Natural killer cell (primary cell): Measurements from ENCODE around the gene SPATA31C1. TPM values are rescaled to one million over a fixed set of nuclear protein-coding genes. Genes with fewer than 3 reads are reported as not detected.

Source experiments
- ATAC-seq, 3 donors: fragments of 150-1000 bp in 2 of 3; fragments of 200-7000 bp in 1 of 3; cut with Tn5 transposase; 1 replicate in 1 of 3; 2 replicates in 2 of 3; pipeline ENCODE4 v1.10.0; 2021; ENCODE audit warnings: mild to moderate bottlenecking in 2 of 3, moderate library complexity in 2 of 3
- DNase-seq, 2 donors: peaks; one replicate each; pipeline versions ENCODE4 v3.0.0 to v3.0.0-alpha.2; 2013 to 2021; ENCODE audit warnings: mixed read lengths in 1 of 2
- H3K27ac ChIP-seq: one replicate; pipeline ENCODE4 v1.5.1; 2013; ENCODE audit warnings: mild to moderate bottlenecking, low read length
- H3K27me3 ChIP-seq: one replicate; pipeline ENCODE4 v1.6.1; 2013; ENCODE audit warnings: low read length; ENCODE audit not compliant: control insufficient read depth, insufficient read depth
- H3K36me3 ChIP-seq: one replicate; pipeline ENCODE4 v1.6.1; 2013; ENCODE audit warnings: low read length; ENCODE audit not compliant: control insufficient read depth, insufficient read depth
- H3K4me1 ChIP-seq: one replicate; pipeline ENCODE4 v1.6.1; 2013; ENCODE audit warnings: low read length; ENCODE audit not compliant: control insufficient read depth, insufficient read depth
- H3K4me3 ChIP-seq: one replicate; pipeline ENCODE4 v1.5.1; 2013; ENCODE audit warnings: low read length
- H3K9me3 ChIP-seq: one replicate; pipeline ENCODE4 v1.6.1; 2013; ENCODE audit warnings: low read length; ENCODE audit not compliant: control insufficient read depth, insufficient read depth
- H3K27ac Mint-ChIP-seq, 2 donors: one replicate each; pipeline ENCODE4 v1.8.0; 2022; ENCODE audit warnings: mild to moderate bottlenecking in 2 of 2, mixed read lengths in 2 of 2, moderate library complexity in 1 of 2
- H3K27me3 Mint-ChIP-seq, 2 donors: one replicate each; pipeline ENCODE4 v1.8.0; 2022; ENCODE audit warnings: low read depth in 2 of 2, mixed read lengths in 2 of 2
- H3K36me3 Mint-ChIP-seq: one replicate; pipeline ENCODE4 v1.8.0; 2022; ENCODE audit warnings: mixed read lengths
- H3K4me1 Mint-ChIP-seq, 2 donors: one replicate each; pipeline ENCODE4 v1.8.0; 2022; ENCODE audit warnings: mixed read lengths in 2 of 2
- H3K4me3 Mint-ChIP-seq: one replicate; pipeline ENCODE4 v1.8.0; 2022; ENCODE audit warnings: mild to moderate bottlenecking, moderate library complexity, mixed read lengths
- H3K9me3 Mint-ChIP-seq, 2 donors: one replicate each; pipeline ENCODE4 v1.8.0; 2022; ENCODE audit warnings: mixed read lengths in 2 of 2
- WGBS: methylation state at CpG from one replicate; pipeline ENCODE4 v1.1.7; 2013; ENCODE audit warnings: missing lambda C conversion rate; ENCODE audit not compliant: insufficient coverage; 5-methylcytosine and 5-hydroxymethylcytosine counted together
- intact Hi-C: fragments of 100-400 bp; cut with micrococcal nuclease; formaldehyde crosslinking; loops from one replicate; pipeline ENCODE4 v1.14.2; 2022
- total RNA-seq, 4 donors: library from RNA; stranded (reverse); fragments of 120-200 nt in 1 of 4; gene quantifications; one replicate each; pipeline versions ENCODE4 v1.2.3 to v1.2.4, GENCODE V29; 2013 to 2022
- TF ChIP-seq, protein P1 (sequence below): fragments of 200-600 bp; IDR thresholded peaks from one replicate; pipeline ENCODE4 v1.8.0; 2022; ENCODE audit warnings: antibody characterized with exemption

Gene SPATA31C1
- total RNA-seq, 3 donors from 2014 or later (not counting 1 experiment from before 2014, with no cell fraction given): not detected

DNA sequence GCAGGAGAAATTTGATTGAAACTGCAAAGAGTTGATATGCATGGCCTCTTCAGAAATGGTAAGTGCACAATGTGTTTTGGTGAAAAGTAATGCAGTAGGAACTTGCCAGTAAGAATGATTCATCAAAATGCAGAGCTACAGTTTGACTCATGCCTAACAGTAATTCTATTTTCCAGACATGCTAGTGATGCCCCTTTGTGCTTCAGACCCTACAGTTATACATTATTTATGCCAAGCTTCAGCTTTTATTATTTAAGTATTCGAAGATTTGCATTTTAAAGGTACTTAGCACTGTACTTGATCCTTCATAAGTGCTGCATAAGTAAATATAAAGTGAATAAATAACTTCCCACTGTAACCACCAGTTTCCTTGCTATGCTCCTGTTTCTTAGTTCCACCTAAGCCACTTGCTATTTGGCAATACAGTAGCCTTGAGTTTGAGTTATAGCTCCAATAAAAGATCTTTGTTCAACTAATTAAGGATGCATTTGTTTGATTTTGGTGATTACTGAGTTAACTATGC is 38.7 kb upstream of the SPATA31C1 start:
- intact Hi-C loops: no loop called here
- H3K27me3 ChIP-seq: no peaks in the 10 kb centered on the region
- Mint-ChIP-seq H3K36me3 (no peaks in the 10 kb centered on the region), H3K27me3 (peaks cover 15 to 21% of the 10 kb centered on the region in 2 donors), H3K9me3 (no peaks in the 10 kb centered on the region), H3K4me1 (no peaks in the 10 kb centered on the region), H3K27ac (no peak overlapping the region), H3K4me3 (no peak overlapping the region)
- H3K9me3 ChIP-seq: no peaks in the 10 kb centered on the region
- no CpG with 5 or more reads among the region's 1 CpG for WGBS
- no peak overlapping the region for H3K4me3 ChIP-seq
- no peak overlapping the region for H3K27ac ChIP-seq
- ATAC-seq (no peak), DNase-seq (no peak)
- no peaks in the 10 kb centered on the region for H3K4me1 ChIP-seq
- TF ChIP-seq, protein P1, sequence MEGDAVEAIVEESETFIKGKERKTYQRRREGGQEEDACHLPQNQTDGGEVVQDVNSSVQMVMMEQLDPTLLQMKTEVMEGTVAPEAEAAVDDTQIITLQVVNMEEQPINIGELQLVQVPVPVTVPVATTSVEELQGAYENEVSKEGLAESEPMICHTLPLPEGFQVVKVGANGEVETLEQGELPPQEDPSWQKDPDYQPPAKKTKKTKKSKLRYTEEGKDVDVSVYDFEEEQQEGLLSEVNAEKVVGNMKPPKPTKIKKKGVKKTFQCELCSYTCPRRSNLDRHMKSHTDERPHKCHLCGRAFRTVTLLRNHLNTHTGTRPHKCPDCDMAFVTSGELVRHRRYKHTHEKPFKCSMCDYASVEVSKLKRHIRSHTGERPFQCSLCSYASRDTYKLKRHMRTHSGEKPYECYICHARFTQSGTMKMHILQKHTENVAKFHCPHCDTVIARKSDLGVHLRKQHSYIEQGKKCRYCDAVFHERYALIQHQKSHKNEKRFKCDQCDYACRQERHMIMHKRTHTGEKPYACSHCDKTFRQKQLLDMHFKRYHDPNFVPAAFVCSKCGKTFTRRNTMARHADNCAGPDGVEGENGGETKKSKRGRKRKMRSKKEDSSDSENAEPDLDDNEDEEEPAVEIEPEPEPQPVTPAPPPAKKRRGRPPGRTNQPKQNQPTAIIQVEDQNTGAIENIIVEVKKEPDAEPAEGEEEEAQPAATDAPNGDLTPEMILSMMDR: no peak
- H3K36me3 ChIP-seq: no peaks in the 10 kb centered on the region

DNA sequence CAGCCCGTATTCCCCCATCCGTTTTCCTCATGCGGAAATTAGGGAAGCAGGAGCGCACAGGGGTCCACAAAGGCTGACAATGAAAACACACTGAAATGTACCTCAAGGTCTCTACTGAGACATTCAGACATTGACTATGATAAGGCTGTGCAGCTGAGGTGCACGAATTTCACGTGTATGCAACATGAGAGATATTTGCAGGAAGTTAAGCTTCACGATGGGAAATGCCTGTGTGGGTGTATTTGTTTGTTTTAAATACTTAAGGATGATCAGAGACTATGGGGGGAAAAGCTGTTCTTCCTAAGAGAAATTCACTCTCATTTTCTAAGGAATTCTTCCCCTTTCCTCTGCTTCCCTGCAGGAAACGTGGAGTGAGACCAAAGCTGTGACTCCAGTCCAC is 37.6 kb upstream of the SPATA31C1 start:
- Mint-ChIP-seq H3K4me3 (no peak overlapping the region), H3K4me1 (no peaks in the 10 kb centered on the region), H3K27me3 (peaks cover 15 to 20% of the 10 kb centered on the region in 2 donors), H3K9me3 (no peaks in the 10 kb centered on the region), H3K27ac (no peak overlapping the region), H3K36me3 (no peaks in the 10 kb centered on the region)
- H3K27ac ChIP-seq: no peak overlapping the region
- H3K36me3 ChIP-seq: no peaks in the 10 kb centered on the region
- H3K27me3 ChIP-seq: no peaks in the 10 kb centered on the region
- ATAC-seq: no peak
- H3K4me3 ChIP-seq: no peak overlapping the region
- TF ChIP-seq, protein P1: no peak
- H3K4me1 ChIP-seq: no peaks in the 10 kb centered on the region
- WGBS: 68% methylated on average over 8 of the region's 8 CpGs
- intact Hi-C loops: no loop called here
- no peak for DNase-seq
- no peaks in the 10 kb centered on the region for H3K9me3 ChIP-seq

DNA sequence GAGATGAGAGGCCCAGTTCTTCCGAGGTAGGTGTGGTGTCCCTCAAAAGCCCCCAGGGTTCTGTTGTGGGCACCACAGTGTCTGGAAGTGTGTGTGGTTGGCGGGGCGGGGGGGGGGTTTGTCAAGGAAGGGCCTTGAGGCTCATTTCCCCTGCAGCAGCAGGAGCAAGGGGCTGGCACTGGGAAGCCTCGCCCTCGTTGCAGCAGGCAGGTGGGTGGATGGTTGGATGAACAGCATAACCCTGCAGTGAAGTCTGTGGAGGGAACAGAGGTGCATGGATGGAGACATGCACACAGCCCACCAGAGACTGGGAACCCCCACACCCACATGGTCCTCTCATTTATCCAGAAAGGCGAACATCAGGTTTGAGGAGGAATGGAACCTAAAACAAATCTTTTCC is 37.1 kb upstream of the SPATA31C1 start:
- Mint-ChIP-seq H3K27ac (no peak overlapping the region), H3K27me3 (peaks cover 14 to 15% of the 10 kb centered on the region in 2 donors), H3K4me1 (no peaks in the 10 kb centered on the region), H3K36me3 (no peaks in the 10 kb centered on the region), H3K9me3 (no peaks in the 10 kb centered on the region), H3K4me3 (no peak overlapping the region)
- WGBS: 80% methylated on average over 6 of the region's 6 CpGs
- H3K36me3 ChIP-seq: no peaks in the 10 kb centered on the region
- TF ChIP-seq, protein P1: no peak
- DNase-seq: no peak
- intact Hi-C loops: no loop called here
- no peaks in the 10 kb centered on the region for H3K9me3 ChIP-seq
- H3K27me3 ChIP-seq: no peaks in the 10 kb centered on the region
- H3K4me3 ChIP-seq: no peak overlapping the region
- no peak for ATAC-seq
- no peaks in the 10 kb centered on the region for H3K4me1 ChIP-seq
- no peak overlapping the region for H3K27ac ChIP-seq

DNA sequence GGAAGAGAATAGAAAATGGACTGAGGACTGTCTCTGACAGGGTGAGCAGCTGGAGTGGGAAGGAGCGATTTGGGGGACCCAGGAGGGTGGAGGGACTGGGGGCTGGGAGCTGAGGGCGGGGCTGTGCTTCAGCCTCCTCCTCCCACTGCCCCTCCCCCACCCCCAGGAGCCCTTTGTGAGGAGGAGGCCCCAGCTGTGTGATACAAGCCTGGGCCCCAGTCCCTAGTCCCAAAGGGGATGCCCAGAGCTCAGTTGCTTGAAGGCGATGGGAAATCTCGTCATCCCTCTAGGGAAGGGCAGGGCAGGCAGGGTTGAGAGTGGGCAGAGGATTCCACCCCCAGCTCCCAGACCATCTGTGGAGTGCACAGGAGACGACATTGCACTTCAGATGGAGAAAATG is 35.1 kb upstream of the SPATA31C1 start, which contains the start of gene SPATA31E1:
Gene SPATA31E1 (plus strand): TSS at position 251 of the 400 bp plus-strand sequence. CDS start 15 bp downstream, at position 266.
- WGBS: 66% methylated on average over 3 of the region's 5 CpGs
- Mint-ChIP-seq H3K27ac (no peak within 1 kb of the TSS), H3K36me3 (no peaks in the 10 kb centered on the region), H3K9me3 (no peaks in the 10 kb centered on the region), H3K27me3 (peaks cover 0 to 12% of the 10 kb centered on the region in 2 donors), H3K4me1 (no peaks in the 10 kb centered on the region), H3K4me3 (no peak within 1 kb of the TSS)
- Histone ChIP-seq H3K27me3 (no peaks in the 10 kb centered on the region), H3K4me3 (no peak within 1 kb of the TSS), H3K4me1 (no peaks in the 10 kb centered on the region), H3K27ac (no peak within 1 kb of the TSS), H3K36me3 (no peaks in the 10 kb centered on the region), H3K9me3 (no peaks in the 10 kb centered on the region)
- TF ChIP-seq, protein P1: no peak
- ATAC-seq (no peak), DNase-seq (no peak)
- intact Hi-C loops: no loop called here
